Tibial nerve (tissue), 4 donors: Measurements from ENCODE around the gene PGPEP1. TPM values are rescaled to one million over a fixed set of nuclear protein-coding genes. Genes with fewer than 3 reads are reported as not detected.
A peak's percentile ranks its signal among the peaks of the same experiment; 100 is the strongest.

Source experiments
- DNase-seq, 2 donors: peaks; one replicate each; pipeline ENCODE4 v3.0.0-alpha.2; 2019; ENCODE audit warnings: low spot score in 2 of 2
- H3K27ac ChIP-seq, 4 donors: fragments of 200-600 bp; sonication (generic) in 3 of 4; one replicate each; pipeline ENCODE4 v1.5.1; 2017 to 2019; ENCODE audit warnings: mild to moderate bottlenecking in 1 of 4
- H3K27me3 ChIP-seq, 2 donors: fragments of 200-600 bp; sonication (generic) in 1 of 2; one replicate each; pipeline versions ENCODE4 v1.5.1 to v1.6.0; 2017 to 2019
- H3K36me3 ChIP-seq, 3 donors: fragments of 200-600 bp; sonication (generic); one replicate each; pipeline ENCODE4 v1.5.1; 2018 to 2019
- H3K4me1 ChIP-seq, 4 donors: fragments of 200-600 bp; sonication (generic) in 3 of 4; one replicate each; pipeline ENCODE4 v1.5.1; 2017 to 2019
- H3K4me3 ChIP-seq, 4 donors: fragments of 200-600 bp; sonication (generic) in 3 of 4; one replicate each; pipeline ENCODE4 v1.5.1; 2017 to 2019; ENCODE audit warnings: mild to moderate bottlenecking in 1 of 4, moderate library complexity in 1 of 4
- H3K9me3 ChIP-seq, 4 donors: fragments of 200-600 bp; sonication (generic) in 3 of 4; one replicate each; pipeline ENCODE4 v1.5.1; 2017 to 2019
- CTCF ChIP-seq, 5 experiments: fragments of 200-600 bp in 3 of 5; fragments of 450-650 bp in 2 of 5; sonication (generic) in 3 of 5; IDR thresholded peaks; one replicate each; pipeline ENCODE4 v1.5.1; 2016 to 2019; ENCODE audit warnings: antibody characterized with exemption in 5 of 5, mild to moderate bottlenecking in 3 of 5, moderate library complexity in 2 of 5
- EP300 ChIP-seq, 2 donors: sonication (generic); formaldehyde crosslinking; IDR thresholded peaks; one replicate each; pipeline ENCODE4 v1.6.1; 2017; ENCODE audit warnings: antibody characterized with exemption in 2 of 2, mild to moderate bottlenecking in 1 of 2
- POLR2A ChIP-seq, 2 donors: fragments of 450-650 bp; IDR thresholded peaks; one replicate each; pipeline ENCODE4 v1.6.1; 2017; ENCODE audit warnings: antibody characterized with exemption in 2 of 2, mild to moderate bottlenecking in 2 of 2, moderate library complexity in 2 of 2
- WGBS, 2 donors: methylation state at CpG; one replicate each; pipeline ENCODE4 v1.1.5; 2018; 5-methylcytosine and 5-hydroxymethylcytosine counted together
- total RNA-seq, 4 donors: library from RNA; depleted of rRNA; stranded (reverse); fragments of >200 nt; gene quantifications; one replicate each; pipeline ENCODE4 v1.1.0, GENCODE V29; 2016

PGPEP1 gene, protein sequence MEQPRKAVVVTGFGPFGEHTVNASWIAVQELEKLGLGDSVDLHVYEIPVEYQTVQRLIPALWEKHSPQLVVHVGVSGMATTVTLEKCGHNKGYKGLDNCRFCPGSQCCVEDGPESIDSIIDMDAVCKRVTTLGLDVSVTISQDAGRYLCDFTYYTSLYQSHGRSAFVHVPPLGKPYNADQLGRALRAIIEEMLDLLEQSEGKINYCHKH
- 10 to 100 TPM; 15.9 to 27.9 (median 20.1) TPM for total RNA-seq

DNA sequence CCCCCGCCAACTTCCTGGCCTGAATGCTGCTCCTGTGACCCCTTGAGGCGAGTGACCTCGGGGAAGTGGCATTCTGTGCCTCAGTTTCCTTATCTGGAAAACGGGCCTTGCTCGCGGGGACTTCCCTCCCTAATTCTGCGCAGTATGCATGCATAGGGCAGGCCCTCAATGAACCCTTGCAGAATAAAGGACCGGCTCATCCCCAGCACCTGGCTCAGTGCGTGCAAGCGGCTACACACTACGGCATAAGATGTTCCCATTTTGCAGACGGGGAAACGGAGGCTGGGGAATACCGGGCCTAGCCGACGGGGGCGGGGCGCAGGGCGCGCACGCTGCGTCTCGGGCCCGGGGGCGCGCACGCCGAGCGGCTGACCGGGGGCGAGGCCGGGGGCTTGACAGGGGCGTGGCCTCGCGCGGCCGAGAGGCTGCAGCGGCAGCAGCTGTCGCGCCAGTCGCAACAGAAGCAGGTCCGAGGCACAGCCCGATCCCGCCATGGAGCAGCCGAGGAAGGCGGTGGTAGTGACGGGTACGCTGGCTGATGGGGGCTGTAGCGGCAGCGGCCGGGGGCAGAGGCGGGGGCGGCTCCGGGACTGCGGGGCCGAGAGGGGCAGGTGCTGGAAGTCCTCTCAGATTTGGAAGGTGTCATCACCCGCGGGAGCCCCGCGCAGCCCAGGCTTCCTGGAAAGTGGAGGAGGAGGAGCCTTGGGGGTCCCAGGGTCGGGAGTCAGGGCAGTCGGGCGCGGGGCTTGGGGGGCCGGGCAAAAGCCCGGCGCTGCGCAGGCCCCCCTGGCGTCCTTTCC lies at the start of gene PGPEP1:
Gene PGPEP1, plus strand, starts transcription at position 409 of the 800 bp plus-strand sequence. Its CDS starts 84 bp downstream, at position 493.
- Histone ChIP-seq H3K4me1 (peaks cover 0 to 34% (median 12%) of the 10 kb centered on the region in 4 donors), H3K9me3 (no peaks in the 10 kb centered on the region), H3K4me3 (peak within 1 kb of the TSS; percentile 66 to 99 (median 82)), H3K36me3 (peaks cover 0 to 25% (median 0%) of the 10 kb centered on the region in 3 donors), H3K27ac (peak within 1 kb of the TSS; percentile 69 to 91 (median 88)), H3K27me3 (no peaks in the 10 kb centered on the region)
- 3 to 5% methylated on average over 50 to 59 of the region's 69 CpGs for WGBS, 2 donors
- peak; percentile 16 to 40 for DNase-seq
- TF ChIP-seq EP300 (IDR thresholded peaks at IDR 0.05) (peak in 1 of 2 donors; percentile 12), CTCF (IDR thresholded peaks at IDR 0.05) (peak in 1 of 5 experiments; percentile 29), POLR2A (IDR thresholded peaks at IDR 0.05) (peak in 1 of 2 donors; percentile 62)

DNA sequence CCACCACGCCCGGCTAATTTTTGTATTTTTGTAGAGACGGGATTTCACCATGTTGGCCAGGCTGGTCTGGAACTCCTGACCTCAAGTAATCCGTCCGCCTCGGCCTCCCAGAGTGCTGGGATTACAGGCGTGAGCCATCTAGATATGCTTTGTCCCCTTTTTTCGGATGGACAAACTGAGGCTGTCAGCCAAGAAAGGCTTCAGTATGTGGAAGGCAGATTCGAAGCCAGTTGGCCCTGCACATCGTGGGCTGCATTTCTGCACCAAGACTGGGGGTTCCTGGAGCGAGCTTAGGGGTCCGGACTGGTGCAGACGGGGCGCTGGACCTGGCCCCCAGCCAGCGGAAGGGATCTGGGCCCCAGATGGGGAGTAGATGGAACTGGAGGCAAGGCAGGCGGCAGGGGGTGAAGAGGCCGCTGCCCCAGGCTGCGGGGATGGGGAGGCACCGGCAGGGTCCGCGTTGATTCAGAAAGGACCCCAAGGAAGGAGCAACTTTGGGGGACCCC lies 49.3 kb upstream of the PGPEP1 start:
- H3K27ac ChIP-seq: peak overlapping the region; percentile 96 to 100 (median 98)
- no peaks in the 10 kb centered on the region for H3K9me3 ChIP-seq
- H3K4me1 ChIP-seq: peaks cover 0 to 62% (median 24%) of the 10 kb centered on the region in 4 donors
- H3K27me3 ChIP-seq: no peaks in the 10 kb centered on the region
- TF ChIP-seq POLR2A (IDR thresholded peaks at IDR 0.05) (no peak), CTCF (IDR thresholded peaks at IDR 0.05) (peak in 1 of 5 experiments; percentile 2)
- no peaks in the 10 kb centered on the region for H3K36me3 ChIP-seq
- H3K4me3 ChIP-seq: peak overlapping the region; percentile 67 to 92 (median 74)
- no peak for DNase-seq
- WGBS, 2 donors: 34 to 48% methylated on average over 19 to 21 of the region's 21 CpGs

DNA sequence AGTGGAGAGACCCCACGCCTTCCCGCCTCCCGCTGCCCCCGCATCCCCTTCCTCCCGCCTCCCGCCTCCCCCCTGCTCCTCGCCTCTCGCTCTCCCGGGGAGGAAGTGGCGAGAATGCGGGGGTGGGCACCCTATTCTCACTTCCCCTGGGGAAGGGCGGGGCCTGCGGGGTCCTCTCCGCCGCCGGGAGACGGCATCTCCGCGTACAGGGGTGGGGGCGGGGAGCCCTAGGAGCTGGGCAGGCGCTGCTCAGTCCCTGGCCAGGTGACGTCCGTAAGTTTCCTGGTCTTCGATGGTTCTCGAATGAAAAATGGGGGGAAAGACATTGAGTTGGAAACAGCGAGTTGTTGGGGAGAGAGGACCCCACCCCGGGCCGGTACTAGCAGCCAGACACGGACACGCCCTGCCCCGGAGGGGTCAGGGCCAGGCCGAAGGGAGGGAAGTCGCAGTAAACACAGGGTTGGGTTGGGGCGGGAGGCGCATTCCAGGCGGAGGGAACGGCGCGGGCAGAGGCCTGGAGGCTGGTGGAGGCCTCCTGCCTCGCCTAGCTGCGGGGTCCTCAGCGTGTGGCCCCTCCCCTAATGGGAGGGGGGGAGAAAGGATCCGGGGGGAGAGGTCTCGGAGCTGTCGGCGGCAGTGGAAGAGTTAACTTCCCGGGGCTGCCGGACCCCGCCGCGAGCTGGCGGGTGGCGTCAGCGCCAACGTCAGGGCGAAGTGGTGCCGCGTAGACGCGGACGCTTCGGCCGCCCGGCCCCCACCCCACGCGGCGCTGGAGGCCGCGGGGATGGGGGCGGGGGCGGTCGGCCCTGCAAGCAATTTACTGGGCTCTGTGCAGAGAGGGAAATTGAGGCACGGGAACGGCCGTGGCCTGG lies 48.6 kb upstream of the PGPEP1 start:
- peak; percentile 71 to 77 for DNase-seq
- peaks cover 0 to 54% (median 24%) of the 10 kb centered on the region in 4 donors for H3K4me1 ChIP-seq
- peak overlapping the region; percentile 96 to 100 (median 98) for H3K27ac ChIP-seq
- no peaks in the 10 kb centered on the region for H3K36me3 ChIP-seq
- peak overlapping the region; percentile 67 to 92 (median 74) for H3K4me3 ChIP-seq
- no peaks in the 10 kb centered on the region for H3K9me3 ChIP-seq
- peak; percentile 68 to 77 for TF ChIP-seq POLR2A (IDR thresholded peaks at IDR 0.05)
- TF ChIP-seq CTCF (IDR thresholded peaks at IDR 0.05): peak in 2 of 5 experiments; percentile 14 to 38
- peak; percentile 74 to 95 for TF ChIP-seq EP300 (IDR thresholded peaks at IDR 0.05)
- WGBS, 2 donors: 0 to 1% methylated on average over 47 to 49 of the region's 75 CpGs
- H3K27me3 ChIP-seq: no peaks in the 10 kb centered on the region

DNA sequence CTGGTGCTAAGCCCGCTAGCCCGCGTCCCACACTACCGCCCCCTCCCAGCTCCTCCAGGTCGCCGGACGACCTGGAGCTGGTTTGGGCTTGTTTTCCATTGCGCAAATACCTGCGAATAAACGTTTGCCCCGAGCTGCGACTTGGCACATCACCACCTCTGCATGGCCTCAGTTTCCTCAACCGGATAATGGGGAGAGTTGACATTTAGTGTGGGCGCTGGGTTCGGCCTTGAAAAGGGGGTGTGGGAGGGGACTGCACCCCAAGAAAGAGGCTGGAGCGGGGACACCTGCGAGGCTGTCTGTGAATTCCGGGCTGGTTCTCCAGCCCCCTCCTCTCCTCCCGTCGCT lies 48.0 kb upstream of the PGPEP1 start:
- WGBS, 2 donors: 0 to 1% methylated on average over 14 to 20 of the region's 20 CpGs

More for the DNA sequence above, 48.0 kb upstream of the PGPEP1 start:
- no peak for TF ChIP-seq POLR2A (IDR thresholded peaks at IDR 0.05)
- no peak for TF ChIP-seq CTCF (IDR thresholded peaks at IDR 0.05)
- peak in 1 of 2 donors; percentile 5 for TF ChIP-seq EP300 (IDR thresholded peaks at IDR 0.05)
- DNase-seq: no peak
- peak overlapping the region; percentile 67 to 92 (median 74) for H3K4me3 ChIP-seq
- H3K27me3 ChIP-seq: no peaks in the 10 kb centered on the region
- no peaks in the 10 kb centered on the region for H3K9me3 ChIP-seq
- no peaks in the 10 kb centered on the region for H3K36me3 ChIP-seq
- H3K4me1 ChIP-seq: peaks cover 0 to 49% (median 24%) of the 10 kb centered on the region in 4 donors
- H3K27ac ChIP-seq: peak overlapping the region; percentile 96 to 100 (median 98)
